ENCODE measurements around the gene COG2.

DNA sequence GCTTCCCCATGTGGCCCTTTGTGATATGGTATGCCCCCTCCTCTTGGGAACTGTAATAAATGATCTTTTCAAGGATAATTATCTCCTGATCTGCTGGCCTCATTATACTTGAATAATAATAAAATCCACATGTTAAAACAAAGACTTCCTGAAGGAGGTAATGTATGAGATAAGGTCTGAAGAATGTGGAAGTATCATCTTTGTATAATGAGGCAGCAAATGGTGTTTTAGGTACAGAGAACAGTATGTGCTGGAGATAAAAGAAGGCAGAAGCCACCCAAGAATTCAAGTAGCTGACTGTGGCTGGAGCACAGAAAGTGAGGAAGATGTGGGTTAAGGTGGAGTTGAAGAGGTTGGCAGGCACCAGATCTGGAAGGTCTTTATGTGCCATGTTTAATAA is 12.8 kb upstream of the COG2 start:
- TF ChIP-seq, protein P1, sequence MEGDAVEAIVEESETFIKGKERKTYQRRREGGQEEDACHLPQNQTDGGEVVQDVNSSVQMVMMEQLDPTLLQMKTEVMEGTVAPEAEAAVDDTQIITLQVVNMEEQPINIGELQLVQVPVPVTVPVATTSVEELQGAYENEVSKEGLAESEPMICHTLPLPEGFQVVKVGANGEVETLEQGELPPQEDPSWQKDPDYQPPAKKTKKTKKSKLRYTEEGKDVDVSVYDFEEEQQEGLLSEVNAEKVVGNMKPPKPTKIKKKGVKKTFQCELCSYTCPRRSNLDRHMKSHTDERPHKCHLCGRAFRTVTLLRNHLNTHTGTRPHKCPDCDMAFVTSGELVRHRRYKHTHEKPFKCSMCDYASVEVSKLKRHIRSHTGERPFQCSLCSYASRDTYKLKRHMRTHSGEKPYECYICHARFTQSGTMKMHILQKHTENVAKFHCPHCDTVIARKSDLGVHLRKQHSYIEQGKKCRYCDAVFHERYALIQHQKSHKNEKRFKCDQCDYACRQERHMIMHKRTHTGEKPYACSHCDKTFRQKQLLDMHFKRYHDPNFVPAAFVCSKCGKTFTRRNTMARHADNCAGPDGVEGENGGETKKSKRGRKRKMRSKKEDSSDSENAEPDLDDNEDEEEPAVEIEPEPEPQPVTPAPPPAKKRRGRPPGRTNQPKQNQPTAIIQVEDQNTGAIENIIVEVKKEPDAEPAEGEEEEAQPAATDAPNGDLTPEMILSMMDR (conservative IDR thresholded peaks at IDR 0.05; ENCODE audit: low read depth, low read length) = no peak
- TF ChIP-seq EZH2 (IDR thresholded peaks at IDR 0.05; ENCODE audit: low read length, unreplicated experiment) (no peak), EZH2phosphoT487 (IDR thresholded peaks at IDR 0.05; ENCODE audit: borderline replicate concordance, low read length) (no peak)
